Measurements from ENCODE around the gene SPG7.
"Not testable (repeated sequence)": the region's sequence is repeated elsewhere in the genome, so short reads cannot be mapped to it uniquely, and the experiment has no call there.

SPG7 gene

GRCh38 chr16:89581861-89582563, 73.8 kb downstream of the SPG7 start:
- no peak for DNase-seq

GRCh38 chr16:89582614-89583196, 74.5 kb downstream of the SPG7 start:
- DNase-seq: no peak

GRCh38 chr16:89583197-89583894, 75.1 kb downstream of the SPG7 start:
- DNase-seq: no peak

DNA sequence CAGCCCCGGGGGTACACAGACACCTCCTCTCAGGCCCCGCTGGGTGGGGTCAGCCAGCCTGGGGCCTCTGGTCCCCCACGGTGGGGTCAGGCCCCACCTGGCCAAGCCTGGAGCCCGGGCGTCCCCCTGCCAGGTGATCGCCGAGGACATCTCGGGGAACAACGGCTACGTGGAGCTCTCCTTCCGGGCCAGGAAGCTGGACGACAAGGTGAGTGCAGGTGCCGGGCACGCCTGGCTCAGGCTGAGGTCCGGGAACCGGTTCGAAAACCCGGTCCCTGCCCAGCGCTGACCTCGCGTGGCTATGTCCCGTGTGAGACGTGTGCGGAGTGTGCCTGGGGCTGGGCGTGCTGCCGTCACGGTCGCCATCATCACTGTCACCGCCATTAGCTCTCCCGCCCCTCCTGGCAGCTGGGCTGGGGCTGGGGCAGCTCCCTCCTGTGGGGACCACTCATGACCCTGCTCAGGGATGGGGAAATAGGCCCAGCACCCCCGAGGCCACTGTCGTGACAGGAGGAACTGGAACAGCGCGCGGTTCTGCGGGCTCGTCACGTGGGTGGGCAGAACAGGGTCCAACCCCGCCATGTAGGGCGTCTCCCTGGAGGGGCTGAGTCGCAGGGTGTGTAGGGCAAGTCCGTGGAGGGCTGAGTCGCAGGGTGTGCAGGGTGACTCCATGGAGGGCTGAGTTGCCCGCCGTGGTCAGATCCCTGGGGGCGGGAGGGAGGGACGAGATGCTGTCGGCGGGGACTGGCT, 75.9 kb downstream of the SPG7 start:
- DNase-seq: no peak

DNA sequence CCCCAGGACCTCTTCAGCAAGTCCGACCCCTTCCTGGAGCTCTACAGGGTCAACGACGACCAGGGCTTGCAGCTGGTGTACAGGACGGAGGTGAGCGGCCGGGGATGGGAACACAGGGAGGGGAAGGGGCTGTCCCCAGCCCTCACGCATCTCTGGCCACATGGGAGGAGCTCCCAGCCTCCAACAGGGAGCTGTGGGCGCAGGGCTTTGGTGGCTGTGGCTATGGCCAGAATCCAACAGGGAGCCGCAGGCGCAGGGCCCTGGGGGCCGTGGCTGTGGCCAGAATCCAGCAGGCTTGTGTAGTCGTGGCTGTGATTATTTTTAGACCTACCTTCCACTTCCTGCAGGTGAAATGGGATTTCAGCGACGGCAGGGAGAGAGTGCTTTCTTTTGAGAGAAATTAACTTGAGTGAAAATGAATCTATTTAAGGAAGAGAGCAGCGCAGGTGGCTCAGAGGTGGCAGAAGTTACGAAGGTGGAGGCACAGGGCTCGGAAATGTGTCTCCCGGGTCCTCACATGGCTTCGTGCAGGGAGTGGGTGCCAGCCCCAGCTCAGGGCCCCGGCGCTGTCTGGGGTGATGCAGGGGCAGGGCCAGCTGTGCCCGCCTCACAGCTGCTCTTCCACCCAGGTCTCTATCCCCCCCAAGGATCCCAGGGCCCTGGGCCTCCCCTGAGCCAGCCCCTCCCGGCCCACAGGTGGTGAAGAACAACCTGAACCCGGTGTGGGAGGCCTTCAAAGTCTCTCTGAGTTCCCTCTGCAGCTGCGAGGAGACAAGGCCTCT, 76.8 kb downstream of the SPG7 start:
- DNase-seq: no peak

DNA sequence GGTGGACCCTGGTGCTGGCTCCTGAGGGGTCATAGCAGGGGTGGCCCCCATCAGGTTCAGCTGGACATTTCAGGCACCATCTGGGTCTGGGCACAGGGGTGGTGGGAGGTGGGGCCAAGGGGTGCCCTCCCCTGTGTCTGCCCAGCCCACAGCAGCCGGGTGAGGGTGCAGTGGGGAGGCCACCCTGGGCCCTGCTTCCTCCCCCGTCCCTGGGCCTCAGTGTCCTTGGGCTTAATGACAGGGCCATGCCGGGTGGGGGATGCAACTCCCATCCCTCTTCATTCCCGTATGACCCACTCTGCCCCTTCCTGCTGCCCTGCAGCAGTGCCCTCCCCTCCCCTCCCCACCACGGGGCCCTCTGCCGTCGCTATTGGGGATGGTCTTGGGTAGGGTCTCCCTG, 78.0 kb downstream of the SPG7 start:
- DNase-seq: no peak

DNA sequence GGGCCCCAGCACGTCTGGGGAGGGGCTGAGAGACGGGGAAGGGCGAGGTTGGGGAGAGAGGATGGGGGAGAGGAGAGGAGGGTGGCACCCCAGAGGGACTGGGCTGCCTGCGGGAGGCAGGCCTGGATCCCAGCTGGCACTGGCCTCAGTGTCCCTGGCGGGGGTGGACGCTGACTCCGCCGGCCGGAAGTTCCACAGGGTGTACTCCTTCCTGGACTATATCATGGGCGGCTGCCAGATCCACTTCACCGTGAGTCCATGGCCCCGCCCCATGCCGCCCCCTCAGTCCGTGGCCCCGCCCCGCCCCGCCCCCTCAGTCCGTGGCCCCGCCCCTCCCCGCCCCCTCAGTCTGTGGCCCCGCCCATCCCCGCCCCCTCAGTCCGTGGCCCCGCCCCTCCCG, 78.7 kb downstream of the SPG7 start:
- no peak for DNase-seq

- not testable (repeated sequence) for DNase-seq
These were observed 79.5 kb downstream of the SPG7 start for GRCh38 chr16:89587676-89588075.

- no peak for DNase-seq
These were observed 80.4 kb downstream of the SPG7 start for GRCh38 chr16:89588413-89589109.

DNA sequence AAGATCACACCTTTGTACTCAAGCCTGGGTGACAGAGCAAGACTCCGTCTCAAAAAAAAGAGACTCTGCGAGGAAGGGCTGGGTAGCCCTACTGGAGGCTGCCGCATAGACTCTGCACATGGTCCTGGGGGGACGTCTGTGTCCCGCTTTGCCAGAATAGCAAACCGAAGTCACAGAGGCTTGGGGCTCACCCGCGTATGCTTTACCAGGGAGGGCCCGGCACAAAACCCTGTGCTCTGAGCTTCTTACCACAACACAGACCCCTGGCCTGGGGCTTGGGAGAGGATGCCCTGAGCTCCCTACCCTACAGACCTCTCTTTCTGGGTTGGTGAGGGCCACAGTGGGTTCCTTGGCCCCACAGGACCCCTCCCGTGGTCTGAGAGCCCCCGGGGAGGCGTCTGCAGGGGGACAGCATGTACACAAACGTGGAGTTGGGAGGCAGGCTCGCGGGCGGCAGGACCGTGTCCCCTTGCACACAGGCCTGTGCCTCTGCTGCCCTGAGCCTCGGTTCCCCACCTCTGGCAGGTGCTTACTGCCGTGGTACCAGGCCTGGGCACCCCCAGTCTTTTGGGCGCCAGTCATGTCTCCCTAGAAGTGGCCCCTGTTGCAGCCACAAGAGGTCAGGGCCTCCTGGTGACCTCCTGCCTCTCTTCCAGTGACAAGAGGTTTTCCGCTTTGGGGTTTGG, 81.2 kb downstream of the SPG7 start:
- no peak for DNase-seq

DNA sequence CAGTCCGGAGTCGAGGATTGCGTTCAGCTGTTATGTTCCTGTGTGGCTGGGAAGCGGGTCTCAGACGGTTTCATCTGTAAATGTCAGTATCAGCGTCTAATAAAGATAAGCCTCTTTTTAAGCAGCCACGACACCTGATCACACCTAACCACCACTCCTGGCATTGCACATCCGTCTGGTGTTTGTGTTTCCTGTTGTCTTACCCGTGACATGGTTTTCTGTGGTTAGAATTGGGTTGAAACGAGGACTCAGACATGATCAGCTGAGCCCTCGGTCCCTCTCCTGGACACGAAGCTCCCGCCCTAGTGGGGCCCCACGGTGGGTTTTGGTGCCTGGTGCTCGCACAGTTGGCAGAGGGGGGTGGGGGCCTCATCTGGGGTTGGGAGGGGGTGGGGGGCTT, 85.6 kb downstream of the SPG7 start:
- no peak for DNase-seq

DNA sequence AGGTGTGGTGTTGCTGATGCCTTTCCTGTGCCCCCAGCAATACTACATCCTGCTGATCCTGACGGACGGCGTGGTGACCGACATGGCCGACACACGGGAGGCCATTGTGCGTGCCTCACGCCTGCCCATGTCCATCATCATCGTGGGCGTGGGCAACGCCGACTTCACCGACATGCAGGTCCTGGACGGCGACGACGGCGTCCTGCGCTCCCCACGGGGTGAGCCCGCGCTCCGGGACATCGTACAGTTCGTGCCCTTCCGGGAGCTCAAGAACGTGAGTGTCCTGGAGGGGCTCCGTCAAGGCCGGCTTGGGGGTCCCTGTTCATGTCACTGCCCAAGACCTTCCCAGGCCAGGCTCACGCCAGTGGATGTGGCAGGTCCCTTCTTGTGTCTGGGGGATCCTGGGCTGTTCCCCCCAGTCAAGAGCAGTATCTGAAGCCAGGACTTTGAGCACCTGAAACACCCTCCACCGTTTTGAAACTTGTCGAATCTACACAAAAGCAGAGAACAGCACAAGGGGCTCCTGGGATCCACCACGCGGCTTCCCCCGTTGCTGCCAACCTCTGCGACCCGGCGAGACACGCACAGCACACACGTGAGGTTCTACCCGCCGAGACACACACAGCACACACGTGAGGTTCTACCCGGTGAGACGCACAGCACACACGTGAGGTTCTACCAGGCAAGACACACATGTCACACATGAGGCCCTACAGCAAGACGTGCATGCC, 87.3 kb downstream of the SPG7 start:
- DNase-seq: no peak

DNA sequence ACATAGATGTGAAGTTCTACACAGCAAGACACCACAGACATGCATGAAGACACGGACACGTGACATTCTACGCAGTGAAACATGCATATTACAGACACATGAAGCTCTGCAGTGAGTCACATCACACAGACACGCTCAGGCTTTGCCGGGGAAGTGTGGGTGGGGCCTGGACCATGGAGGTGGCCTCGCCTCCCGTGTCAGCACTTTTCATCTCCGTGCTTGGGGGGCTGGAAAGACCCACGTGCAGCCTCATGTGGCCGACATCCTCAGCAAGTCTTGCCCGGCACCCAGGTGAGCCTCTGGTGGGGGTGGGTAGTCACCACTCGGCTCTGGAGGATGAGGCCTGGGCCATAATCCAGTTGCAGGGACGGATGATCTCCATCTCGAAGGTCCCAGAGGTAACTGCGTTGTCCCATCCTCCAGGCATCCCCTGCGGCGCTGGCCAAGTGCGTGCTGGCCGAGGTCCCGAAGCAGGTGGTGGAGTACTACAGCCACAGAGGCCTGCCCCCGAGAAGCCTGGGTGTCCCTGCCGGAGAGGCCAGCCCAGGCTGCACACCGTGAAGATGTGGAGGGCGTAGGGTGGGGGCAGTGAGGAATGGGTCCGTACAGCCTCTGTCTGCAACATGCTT, 88.0 kb downstream of the SPG7 start:
- DNase-seq: no peak

DNA sequence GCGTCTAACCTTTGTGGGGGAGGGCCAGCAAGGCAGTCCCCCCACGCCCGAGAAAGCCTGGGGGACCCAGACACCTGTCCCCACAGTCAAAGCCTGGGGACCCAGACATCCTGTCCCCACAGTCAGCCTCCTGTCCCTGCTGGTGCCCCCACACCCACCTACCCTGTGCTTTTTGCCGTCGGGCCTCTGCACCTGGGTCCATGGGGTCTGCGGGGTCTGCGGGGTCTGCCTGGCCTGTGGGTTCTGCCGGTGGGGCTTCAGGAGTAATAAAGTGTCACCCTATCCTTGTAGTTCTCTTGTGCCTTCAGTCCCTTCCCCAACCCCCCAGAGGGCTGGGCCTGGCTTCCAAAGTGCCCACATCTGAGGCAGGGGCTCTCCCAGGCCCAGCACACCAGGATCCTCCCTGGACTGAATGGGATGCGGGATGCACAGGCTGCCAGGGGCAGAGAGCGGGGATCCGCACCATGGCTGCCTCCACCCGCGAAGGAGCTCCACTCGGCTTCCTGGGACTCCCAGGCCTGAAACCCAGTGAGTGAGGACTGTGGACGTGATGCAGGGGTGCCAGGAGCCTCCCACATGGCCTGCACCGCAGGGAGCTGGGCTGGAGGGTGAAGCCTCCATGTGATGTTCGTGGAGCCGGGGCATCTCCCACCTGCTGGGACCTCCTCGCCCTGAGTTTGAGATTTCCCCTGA, 88.9 kb downstream of the SPG7 start:
- no peak for DNase-seq

GRCh38 chr16:89598199-89598598, 90.0 kb downstream of the SPG7 start:
- DNase-seq: no peak

GRCh38 chr16:89599451-89599858, 91.3 kb downstream of the SPG7 start:
- no peak for DNase-seq

DNA sequence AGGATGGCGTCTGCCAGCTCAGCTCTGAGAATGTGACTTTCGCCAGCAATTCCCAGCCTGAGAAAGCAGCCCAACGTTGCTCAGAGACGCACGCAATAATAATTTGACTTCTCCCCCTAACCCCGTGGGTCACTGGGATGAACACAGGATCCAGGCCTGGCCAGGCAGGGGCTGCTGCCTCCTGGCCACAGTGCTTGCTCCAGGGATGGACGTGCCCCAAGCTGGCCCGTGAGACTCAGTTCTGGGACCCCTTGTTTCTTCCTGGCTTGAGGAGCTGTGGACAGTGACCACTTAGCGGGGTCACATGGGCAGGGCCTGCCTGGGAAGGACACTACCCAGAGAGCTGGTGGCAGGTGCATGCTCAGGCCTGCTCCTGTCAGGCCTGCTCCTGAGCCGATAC, 91.7 kb downstream of the SPG7 start:
- DNase-seq: no peak

DNA sequence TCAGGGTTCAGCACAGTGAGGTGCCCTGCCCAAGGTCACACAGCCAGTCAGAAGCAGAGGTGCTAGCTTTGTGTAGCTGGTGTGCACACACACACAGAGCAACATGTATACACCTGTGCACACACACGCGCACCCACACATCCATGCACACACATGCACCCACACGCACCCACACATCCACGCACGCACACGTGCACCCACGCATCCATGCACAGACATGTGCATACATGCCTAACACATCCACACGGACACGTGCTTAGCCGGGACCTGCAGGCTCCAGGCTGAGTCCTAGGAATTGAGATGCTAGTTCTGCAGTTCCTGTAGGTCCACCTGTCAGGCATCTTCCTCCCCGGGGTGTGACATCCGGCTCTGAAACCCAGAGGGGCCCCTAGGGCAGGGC, 92.2 kb downstream of the SPG7 start:
- no peak for DNase-seq

- no peak for DNase-seq
These were observed 92.8 kb downstream of the SPG7 start for GRCh38 chr16:89600956-89601355.

DNA sequence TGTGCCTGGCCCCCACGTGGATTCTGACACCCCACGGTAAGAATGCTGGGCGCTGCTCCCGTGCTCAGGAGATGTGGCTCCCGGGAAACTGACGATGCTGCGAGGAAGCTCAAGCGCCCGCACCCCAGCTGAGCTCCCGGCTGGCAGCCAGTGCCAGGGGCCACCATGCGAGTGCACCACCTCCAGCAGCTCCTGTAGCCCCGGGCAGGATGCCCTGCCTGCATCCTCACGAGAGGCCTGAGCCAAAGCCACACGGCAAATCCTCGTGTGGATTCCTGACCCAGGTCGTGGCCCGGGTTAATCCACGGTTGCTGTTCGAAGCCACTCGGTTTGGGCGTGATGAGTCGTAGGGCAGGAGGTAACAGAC, 93.7 kb downstream of the SPG7 start:
- no peak for DNase-seq

Data from fibroblast of skin of scalp (primary cell).